GM12801 (cell line): ENCODE results near the gene BTBD3.

Experiments used
- CTCF ChIP-seq: IDR thresholded peaks from one replicate; pipeline ENCODE4 v1.5.1; 2011; ENCODE audit warnings: control low read depth; ENCODE audit not compliant: insufficient read length; ENCODE audit errors: extremely low read depth

Gene BTBD3

GRCh38 chr20:11918981-11919380, 1.3 kb downstream of the BTBD3 start:
- no peak for TF ChIP-seq CTCF

GRCh38 chr20:11919581-11919980, 1.9 kb downstream of the BTBD3 start:
- no peak for TF ChIP-seq CTCF

- TF ChIP-seq CTCF = no peak
Measured at GRCh38 chr20:11920083-11920482, 2.4 kb downstream of the BTBD3 start.

- no peak for TF ChIP-seq CTCF
Measured at GRCh38 chr20:11921321-11921720, 3.6 kb downstream of the BTBD3 start.

GRCh38 chr20:11922561-11922960, 4.9 kb downstream of the BTBD3 start:
- TF ChIP-seq CTCF = no peak

GRCh38 chr20:11924923-11925322, 7.2 kb downstream of the BTBD3 start:
- no peak for TF ChIP-seq CTCF

- TF ChIP-seq CTCF = no peak
Measured at GRCh38 chr20:11926292-11926998, 8.8 kb downstream of the BTBD3 start.
